Measurements from ENCODE around the gene SSC5D. TPM values are rescaled to one million over a fixed set of nuclear protein-coding genes. Genes with fewer than 3 reads are reported as not detected.

SSC5D gene
- total and polyA plus RNA-seq, 2 of the 4 experiments (the other 2 are of a cell fraction): 1.4 to 19.1 TPM

GRCh38 chr19:55466241-55466614 is 22.0 kb upstream of the SSC5D start:
- Histone ChIP-seq H4K5ac (ENCODE audit: low read depth, low read length) (no peak overlapping the region), H2AK9ac (replicated peaks; ENCODE audit: low read depth, low read length, poor library complexity) (no peak overlapping the region), H3K56ac (ENCODE audit: extremely low read depth, insufficient read depth, low read length) (no peak overlapping the region), H4K91ac (ENCODE audit: insufficient read depth, low read depth, low read length) (no peak overlapping the region), H3K27me3 (ENCODE audit: control insufficient read depth, insufficient read depth, low read length) (no peaks in the 10 kb centered on the region), H2AK5ac (ENCODE audit: low read depth, low read length) (no peak overlapping the region), H2BK5ac (ENCODE audit: low read depth, low read length, poor library complexity, severe bottlenecking) (no peak overlapping the region), H3K79me1 (ENCODE audit: low read depth in 1 of 2, low read length in 2 of 2) (peaks cover 5 to 7% of the 10 kb centered on the region in 2 experiments; a peak in 3 of 4 replicates), H3K23ac (ENCODE audit: low read depth, low read length) (no peak overlapping the region), H3K4me3 (ENCODE audit: insufficient read depth, low read depth, low read length) (no peak overlapping the region), H3K14ac (replicated peaks; ENCODE audit: low read depth, low read length) (no peak overlapping the region), H2BK15ac (ENCODE audit: low read depth, low read length) (no peak overlapping the region), H2BK20ac (ENCODE audit: low read depth, low read length) (no peak overlapping the region), H3K27ac (ENCODE audit: insufficient read depth, low read length) (no peak overlapping the region), H4K20me1 (ENCODE audit: insufficient read depth, low read length) (no peaks in the 10 kb centered on the region), H3K36me3 (ENCODE audit: control insufficient read depth, insufficient read depth, low read length) (no peaks in the 10 kb centered on the region), H3K9ac (ENCODE audit: low read depth, low read length) (no peak overlapping the region), H3K9me3 (ENCODE audit: control insufficient read depth, insufficient read depth, low read length) (no peaks in the 10 kb centered on the region), H3K4me2 (ENCODE audit: low read depth, low read length) (no peak overlapping the region), H3K9me1 (ENCODE audit: insufficient read depth, low read length) (peaks cover 4% of the 10 kb centered on the region; the same call in 1 of the 2 replicates), H3K4me1 (ENCODE audit: control insufficient read depth, insufficient read depth, low read length) (peaks cover 8% of the 10 kb centered on the region), H3K18ac (ENCODE audit: low read depth, low read length) (no peak overlapping the region), H3K4ac (ENCODE audit: low read depth, low read length) (no peak overlapping the region), H2AFZ (replicated peaks; ENCODE audit: low read length, poor library complexity) (no peak overlapping the region), H4K8ac (ENCODE audit: low read depth in 2 of 2, low read length in 2 of 2) (no peak overlapping the region), H2BK120ac (ENCODE audit: low read depth, low read length) (no peak overlapping the region)
- in situ Hi-C loops (cut with MboI; ENCODE audit: low sequenced_read_pairs) (no loop called here), dilution Hi-C loops (cut with HindIII; ENCODE audit: low sequenced_read_pairs, unreplicated experiment) (no loop called here), intact Hi-C loops (cut with micrococcal nuclease) (no loop called here)
- CTCF ChIA-PET: interaction anchor here (1.4 to 2.6 kb wide), 2 partner anchors 38 to 133 kb away, joined by 6 to 24 read pairs; partner anchors contain the start of gene FIZ1
- ATAC-seq (ENCODE audit: low read depth) (no peak), DNase-seq (no peak)
- POLR2A ChIA-PET (ENCODE audit: unreplicated experiment): no interaction called here
- BruUV-seq (replicated peaks): no TSS peak
- no CpG with 5 or more reads among the region's 4 CpGs for WGBS, 2 experiments (ENCODE audit: extremely low coverage in 2 of 2, insufficient read length in 1 of 2)
- TF ChIP-seq POLR2A (IDR thresholded peaks at IDR 0.05; ENCODE audit: low read depth, low read length) (no peak), MAFK (IDR thresholded peaks at IDR 0.05; ENCODE audit: low read depth, low read length) (no peak), MXI1 (IDR thresholded peaks at IDR 0.05; ENCODE audit: borderline replicate concordance, low read depth, low read length) (no peak), SMC3 (IDR thresholded peaks at IDR 0.05; ENCODE audit: low read depth, low read length) (no peak), CHD1 (IDR thresholded peaks at IDR 0.05; ENCODE audit: low read depth, low read length) (no peak), RFX5 (IDR thresholded peaks at IDR 0.05; ENCODE audit: low read depth, low read length) (no peak), CTCF (conservative IDR thresholded peaks at IDR 0.05; ENCODE audit: low read depth, low read length) (no peak), FOS (IDR thresholded peaks at IDR 0.05; ENCODE audit: low read depth, low read length) (no peak)

All from IMR-90 (cell line).